Ishikawa (cell line): ENCODE measurements around the gene SYT6.

ENCODE experiments used
- CEBPB ChIP-seq: IDR thresholded peaks from 2 replicates; pipeline ENCODE4 v1.6.1; 2012
- CREB1 ChIP-seq: IDR thresholded peaks from 2 replicates; pipeline ENCODE4 v1.6.1; 2012; ENCODE audit warnings: low read depth
- EGR1 ChIP-seq: IDR thresholded peaks from 2 replicates; pipeline ENCODE4 v1.6.1; 2012
- EP300 ChIP-seq: IDR thresholded peaks from 2 replicates; pipeline ENCODE4 v1.6.1; 2012; ENCODE audit warnings: borderline replicate concordance
- FOXM1 ChIP-seq: IDR thresholded peaks from 2 replicates; pipeline ENCODE4 v1.6.1; 2012; ENCODE audit warnings: low read depth, borderline replicate concordance
- MAX ChIP-seq: IDR thresholded peaks from 2 replicates; pipeline ENCODE4 v1.6.1; 2012
- NFIC ChIP-seq: IDR thresholded peaks from 2 replicates; pipeline ENCODE4 v1.6.1; 2012
- TCF12 ChIP-seq: IDR thresholded peaks from 2 replicates; pipeline ENCODE4 v1.6.1; 2012; ENCODE audit warnings: low read depth
- TEAD4 ChIP-seq: IDR thresholded peaks from 2 replicates; pipeline ENCODE4 v1.6.1; 2012
- YY1 ChIP-seq: IDR thresholded peaks from 2 replicates; pipeline ENCODE4 v1.6.1; 2012; ENCODE audit warnings: low read depth
- ZBTB7A ChIP-seq: IDR thresholded peaks from 2 replicates; pipeline ENCODE4 v1.6.1; 2012; ENCODE audit warnings: low read depth
- TF ChIP-seq, protein P1 (sequence below): IDR thresholded peaks from 2 replicates; pipeline ENCODE4 v1.6.1; 2012

The SYT6 gene

GRCh38 chr1:114040273-114041015, 113.2 kb downstream of the SYT6 start:
- TF ChIP-seq MAX (no peak), CREB1 (no peak), EGR1 (no peak), CEBPB (no peak), NFIC (no peak), TCF12 (no peak), TEAD4 (no peak), FOXM1 (no peak), EP300 (no peak), ZBTB7A (no peak), YY1 (no peak)
- TF ChIP-seq, protein P1, sequence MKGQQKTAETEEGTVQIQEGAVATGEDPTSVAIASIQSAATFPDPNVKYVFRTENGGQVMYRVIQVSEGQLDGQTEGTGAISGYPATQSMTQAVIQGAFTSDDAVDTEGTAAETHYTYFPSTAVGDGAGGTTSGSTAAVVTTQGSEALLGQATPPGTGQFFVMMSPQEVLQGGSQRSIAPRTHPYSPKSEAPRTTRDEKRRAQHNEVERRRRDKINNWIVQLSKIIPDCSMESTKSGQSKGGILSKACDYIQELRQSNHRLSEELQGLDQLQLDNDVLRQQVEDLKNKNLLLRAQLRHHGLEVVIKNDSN: no peak
